ENCODE data around the gene IQGAP2. TPM values are rescaled to one million over a fixed set of nuclear protein-coding genes. Genes with fewer than 3 reads are reported as not detected.

Gene IQGAP2
- total RNA-seq, 4 donors from 2014 or later, result 3.5 to 18.5 (median 13.7) TPM

DNA sequence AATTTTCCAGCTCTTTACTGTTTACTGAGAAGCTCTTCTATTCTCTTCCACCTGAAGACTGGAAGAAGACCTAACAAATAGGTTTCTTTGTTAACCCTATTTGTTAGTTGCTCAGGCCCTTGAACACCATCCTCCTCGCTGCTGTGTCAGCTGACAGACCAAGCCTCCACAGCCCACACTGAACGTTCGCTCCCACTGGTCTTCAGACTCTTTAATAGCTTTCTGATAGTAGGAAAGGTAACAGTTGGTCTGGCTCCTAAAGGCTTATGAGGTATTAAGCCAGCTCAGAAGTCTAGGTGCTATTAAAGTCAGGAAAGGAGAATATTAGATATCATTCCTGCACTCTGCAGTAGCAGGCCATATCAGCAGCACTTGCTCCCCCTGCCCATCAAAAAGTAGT is 289.6 kb downstream of the IQGAP2 start:
- intact Hi-C loops (cut with DNase I; ENCODE audit: low total_unique reads), result no loop called here
- no peak for DNase-seq (ENCODE audit: low spot score in 2 of 2)
- WGBS, 2 donors, result 98% methylated on average over 3 of the region's 3 CpGs
- H3K4me3 ChIP-seq (ENCODE audit: low read depth, poor library complexity, severe bottlenecking), result no peak overlapping the region
- no peak for TF ChIP-seq POLR2A (IDR thresholded peaks at IDR 0.05)
- TF ChIP-seq, protein P1, sequence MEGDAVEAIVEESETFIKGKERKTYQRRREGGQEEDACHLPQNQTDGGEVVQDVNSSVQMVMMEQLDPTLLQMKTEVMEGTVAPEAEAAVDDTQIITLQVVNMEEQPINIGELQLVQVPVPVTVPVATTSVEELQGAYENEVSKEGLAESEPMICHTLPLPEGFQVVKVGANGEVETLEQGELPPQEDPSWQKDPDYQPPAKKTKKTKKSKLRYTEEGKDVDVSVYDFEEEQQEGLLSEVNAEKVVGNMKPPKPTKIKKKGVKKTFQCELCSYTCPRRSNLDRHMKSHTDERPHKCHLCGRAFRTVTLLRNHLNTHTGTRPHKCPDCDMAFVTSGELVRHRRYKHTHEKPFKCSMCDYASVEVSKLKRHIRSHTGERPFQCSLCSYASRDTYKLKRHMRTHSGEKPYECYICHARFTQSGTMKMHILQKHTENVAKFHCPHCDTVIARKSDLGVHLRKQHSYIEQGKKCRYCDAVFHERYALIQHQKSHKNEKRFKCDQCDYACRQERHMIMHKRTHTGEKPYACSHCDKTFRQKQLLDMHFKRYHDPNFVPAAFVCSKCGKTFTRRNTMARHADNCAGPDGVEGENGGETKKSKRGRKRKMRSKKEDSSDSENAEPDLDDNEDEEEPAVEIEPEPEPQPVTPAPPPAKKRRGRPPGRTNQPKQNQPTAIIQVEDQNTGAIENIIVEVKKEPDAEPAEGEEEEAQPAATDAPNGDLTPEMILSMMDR (IDR thresholded peaks at IDR 0.05), result no peak

DNA sequence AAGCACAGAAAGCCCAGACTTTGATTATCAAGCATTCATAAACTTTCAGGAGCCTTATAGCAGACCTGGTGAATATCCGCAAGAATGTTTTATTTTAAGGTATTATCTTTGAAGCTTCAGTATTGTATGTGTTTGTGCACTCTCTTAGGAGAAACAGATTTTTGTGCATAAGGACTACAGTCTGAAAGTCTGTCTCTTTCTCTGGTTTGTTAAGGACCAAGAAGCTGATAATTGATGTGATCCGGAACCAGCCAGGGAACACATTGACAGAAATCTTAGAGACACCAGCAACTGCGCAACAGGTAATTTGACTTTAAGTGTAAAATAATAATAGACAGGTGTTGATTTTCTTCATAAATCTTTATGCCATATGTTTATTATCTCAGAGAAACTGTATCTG is 290.1 kb downstream of the IQGAP2 start:
- 96 to 99% methylated on average over 3 of the region's 3 CpGs for WGBS, 2 donors
- DNase-seq (ENCODE audit: low spot score in 2 of 2), result no peak
- intact Hi-C loops (cut with DNase I; ENCODE audit: low total_unique reads), result no loop called here
- no peak overlapping the region for H3K4me3 ChIP-seq (ENCODE audit: low read depth, poor library complexity, severe bottlenecking)
- TF ChIP-seq, protein P1 (IDR thresholded peaks at IDR 0.05), result no peak
- TF ChIP-seq POLR2A (IDR thresholded peaks at IDR 0.05), result no peak

DNA sequence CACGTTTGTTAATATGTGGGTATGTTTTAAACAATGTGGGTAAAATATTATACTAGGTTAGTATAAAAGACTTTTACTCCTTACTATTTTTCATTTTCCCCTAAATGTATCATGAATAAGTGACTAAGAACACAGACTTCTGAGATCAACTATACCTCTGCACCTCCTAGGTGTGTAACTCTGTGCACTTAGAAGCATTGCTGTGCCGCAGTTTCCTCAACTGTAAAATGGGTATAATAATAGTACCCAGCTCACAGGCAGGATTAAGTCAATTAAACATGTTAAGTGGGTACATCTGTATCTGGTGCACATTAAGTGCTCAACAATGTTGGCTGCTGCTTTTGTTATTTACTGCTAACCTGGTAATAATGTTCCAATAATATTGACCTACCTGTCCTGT is 291.2 kb downstream of the IQGAP2 start:
- H3K4me3 ChIP-seq (ENCODE audit: low read depth, poor library complexity, severe bottlenecking), result no peak overlapping the region
- DNase-seq (ENCODE audit: low spot score in 2 of 2), result no peak
- intact Hi-C loops (cut with DNase I; ENCODE audit: low total_unique reads), result no loop called here
- 50 to 96% methylated on average over 2 of the region's 2 CpGs for WGBS, 2 donors
- no peak for TF ChIP-seq POLR2A (IDR thresholded peaks at IDR 0.05)
- TF ChIP-seq, protein P1 (IDR thresholded peaks at IDR 0.05), result no peak

DNA sequence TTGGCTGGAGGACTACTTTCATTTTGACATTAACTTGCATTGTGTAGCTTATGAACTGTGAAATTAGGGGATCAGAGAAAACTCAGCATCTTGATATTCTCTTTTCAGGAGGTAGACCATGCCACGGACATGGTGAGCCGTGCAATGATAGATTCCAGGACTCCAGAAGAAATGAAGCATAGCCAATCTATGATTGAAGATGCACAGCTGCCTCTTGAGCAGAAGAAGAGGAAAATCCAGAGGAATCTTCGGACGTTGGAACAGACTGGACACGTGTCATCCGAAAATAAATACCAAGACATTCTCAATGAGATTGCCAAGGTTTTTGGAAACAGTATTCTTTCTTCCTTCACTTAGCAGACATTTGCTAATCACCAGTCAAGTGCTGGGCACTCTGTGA is 292.3 kb downstream of the IQGAP2 start:
- WGBS, 2 donors, result 86 to 94% methylated on average over 6 of the region's 6 CpGs

DNA sequence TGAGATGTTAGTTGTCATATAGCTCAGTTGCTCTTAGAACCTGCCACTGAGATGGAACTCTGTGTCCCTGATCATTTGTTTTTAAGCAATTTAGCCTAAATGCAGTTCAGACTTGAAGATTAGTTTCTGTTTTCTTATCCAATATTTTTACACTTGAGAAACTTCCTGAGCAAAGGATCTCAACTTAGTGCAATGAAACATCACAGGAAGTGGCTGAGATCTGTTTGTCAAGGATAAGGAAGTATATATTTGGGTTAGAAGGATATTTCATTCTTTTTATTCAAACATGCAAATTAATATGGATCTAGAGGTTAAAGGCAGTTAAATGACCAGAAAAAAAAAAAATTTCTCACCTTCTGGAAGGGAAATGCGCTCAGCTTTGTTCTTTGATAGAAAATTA is 293.2 kb downstream of the IQGAP2 start:
- DNase-seq (ENCODE audit: low spot score in 2 of 2), result no peak
- intact Hi-C loops (cut with DNase I; ENCODE audit: low total_unique reads), result no loop called here
- no peak overlapping the region for H3K4me3 ChIP-seq (ENCODE audit: low read depth, poor library complexity, severe bottlenecking)
- no peak for TF ChIP-seq POLR2A (IDR thresholded peaks at IDR 0.05)
- TF ChIP-seq, protein P1 (IDR thresholded peaks at IDR 0.05), result no peak
- 90 to 92% methylated on average over 1 of the region's 1 CpG for WGBS, 2 donors

More for the DNA sequence above, 292.3 kb downstream of the IQGAP2 start:
- TF ChIP-seq, protein P1 (IDR thresholded peaks at IDR 0.05), result no peak
- no peak for TF ChIP-seq POLR2A (IDR thresholded peaks at IDR 0.05)
- intact Hi-C loops (cut with DNase I; ENCODE audit: low total_unique reads), result no loop called here
- no peak for DNase-seq (ENCODE audit: low spot score in 2 of 2)
- H3K4me3 ChIP-seq (ENCODE audit: low read depth, poor library complexity, severe bottlenecking), result no peak overlapping the region

DNA sequence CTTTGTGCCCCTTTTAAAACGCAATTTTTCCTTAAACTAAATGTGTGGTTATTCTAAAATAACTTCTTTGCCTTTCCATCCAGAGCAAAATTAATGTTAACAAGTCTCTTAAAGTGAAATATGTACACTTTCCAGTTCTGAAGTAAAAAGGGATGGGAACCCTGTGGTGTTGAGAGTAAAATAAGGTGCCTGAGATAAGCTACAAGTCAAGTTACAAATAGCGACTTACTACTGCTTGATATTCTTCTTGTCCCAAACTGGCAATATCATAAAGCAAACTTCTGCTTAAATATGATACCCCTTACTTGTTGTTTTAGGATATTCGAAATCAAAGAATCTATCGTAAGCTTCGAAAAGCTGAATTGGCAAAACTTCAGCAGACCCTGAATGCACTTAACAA is 294.6 kb downstream of the IQGAP2 start:
- 94 to 96% methylated on average over 5 of the region's 5 CpGs for WGBS, 2 donors
- no peak overlapping the region for H3K4me3 ChIP-seq (ENCODE audit: low read depth, poor library complexity, severe bottlenecking)
- TF ChIP-seq, protein P1 (IDR thresholded peaks at IDR 0.05), result no peak
- TF ChIP-seq POLR2A (IDR thresholded peaks at IDR 0.05), result no peak
- no peak for DNase-seq (ENCODE audit: low spot score in 2 of 2)
- intact Hi-C loops (cut with DNase I; ENCODE audit: low total_unique reads), result no loop called here
